CD4-positive, alpha-beta T cell (primary cell): ENCODE measurements around the gene GALNT7. TPM values are rescaled to one million over a fixed set of nuclear protein-coding genes. Genes with fewer than 3 reads are reported as not detected.

ENCODE experiments used
- ATAC-seq: fragments of 200-7000 bp; cut with Tn5 transposase; one replicate; pipeline ENCODE4 v1.10.0; 2022; ENCODE audit warnings: mild to moderate bottlenecking; ENCODE audit not compliant: poor library complexity
- CTCF ChIA-PET: fragments of 350-600 bp; sonication (Branson Sonifier 250); formaldehyde crosslinking; loops from one replicate; lab custom pipeline; 2021; ENCODE audit warnings: antibody characterized with exemption, inconsistent platforms; lab: Charles Lee
- POLR2A ChIA-PET: fragments of 350-600 bp; sonication (Branson Sonifier 250); formaldehyde crosslinking; loops from one replicate; lab custom pipeline; 2021; ENCODE audit warnings: antibody characterized with exemption, inconsistent platforms; lab: Charles Lee
- DNase-seq, 14 experiments: peaks; one replicate each; pipeline ENCODE4 v3.0.0-alpha.2; 2013 to 2020; ENCODE audit warnings: mixed read lengths in 2 of 14
- H3K27ac ChIP-seq, 2 donors: one replicate each; pipeline versions ENCODE4 v1.5.1 to v1.7.0; 2013; ENCODE audit warnings: low read length in 2 of 2, low read depth in 1 of 2, mild to moderate bottlenecking in 1 of 2
- H3K27me3 ChIP-seq, 2 experiments: 1 replicate in 1 of 2; 2 replicates in 1 of 2; pipeline versions ENCODE4 v1.6.1 to v1.7.0; 2013; ENCODE audit warnings: low read length in 2 of 2, control low read depth in 1 of 2, mild to moderate bottlenecking in 1 of 2, moderate library complexity in 1 of 2; ENCODE audit not compliant: insufficient read depth in 2 of 2, control insufficient read depth in 1 of 2
- H3K36me3 ChIP-seq: one replicate; pipeline ENCODE4 v1.6.1; 2013; ENCODE audit warnings: low read length, control low read depth; ENCODE audit not compliant: insufficient read depth
- H3K4me1 ChIP-seq: one replicate; pipeline ENCODE4 v1.6.1; 2013; ENCODE audit warnings: low read length, control low read depth; ENCODE audit not compliant: insufficient read depth
- H3K4me3 ChIP-seq: one replicate; pipeline ENCODE4 v1.5.1; 2013; ENCODE audit warnings: mild to moderate bottlenecking, low read length, moderate library complexity
- H3K9me3 ChIP-seq, 2 experiments: 1 replicate in 1 of 2; 2 replicates in 1 of 2; pipeline versions ENCODE4 v1.6.1 to v1.7.0; 2013; ENCODE audit warnings: low read length in 2 of 2, mild to moderate bottlenecking in 2 of 2, control low read depth in 1 of 2, moderate library complexity in 1 of 2; ENCODE audit not compliant: control insufficient read depth in 1 of 2, insufficient read depth in 1 of 2
- H3K27ac Mint-ChIP-seq: one replicate; pipeline ENCODE4 v1.8.0; 2020; ENCODE audit warnings: mixed read lengths
- H3K27me3 Mint-ChIP-seq: one replicate; pipeline ENCODE4 v1.8.0; 2021; ENCODE audit warnings: mixed read lengths
- H3K36me3 Mint-ChIP-seq: one replicate; pipeline ENCODE4 v1.8.0; 2021; ENCODE audit warnings: low read depth, mixed read lengths
- H3K4me1 Mint-ChIP-seq: one replicate; pipeline ENCODE4 v1.8.0; 2021; ENCODE audit warnings: low read depth, mixed read lengths
- H3K4me3 Mint-ChIP-seq: one replicate; pipeline ENCODE4 v1.8.0; 2020; ENCODE audit warnings: mild to moderate bottlenecking, mixed read lengths
- H3K9me3 Mint-ChIP-seq: one replicate; pipeline ENCODE4 v1.8.0; 2020; ENCODE audit warnings: mixed read lengths
- intact Hi-C, 2 experiments: fragments of 100-400 bp; cut with DNase I in 1 of 2; cut with micrococcal nuclease in 1 of 2; formaldehyde crosslinking; loops; one replicate each; pipeline versions ENCODE4 v1.15.1 to v1.9.0; 2023 to 2025; cut with DNase I, micrococcal nuclease
- total RNA-seq, 174 experiments: library from RNA in 2 of 174; stranded (reverse) in 2 of 174; gene quantifications; one replicate each; pipeline ENCODE4 v1.2.3 and lab custom pipeline; 2021 to 2026
- TF ChIP-seq, protein P1 (sequence below): fragments of 200-600 bp; IDR thresholded peaks from one replicate; pipeline ENCODE4 v1.8.0; 2022; ENCODE audit warnings: antibody characterized with exemption, mild to moderate bottlenecking

GALNT7 gene
- total RNA-seq, 2 experiments from 2014 or later: 4.6 to 4.8 TPM

GRCh38 chr4:173240696-173241095 lies 72.1 kb downstream of the GALNT7 start:
- H3K27ac Mint-ChIP-seq: no peak overlapping the region
- POLR2A ChIA-PET: no interaction called here
- DNase-seq (no peak), ATAC-seq (no peak)
- H3K9me3 ChIP-seq: no peaks in the 10 kb centered on the region
- H3K27me3 Mint-ChIP-seq: no peaks in the 10 kb centered on the region
- peaks cover 4% of the 10 kb centered on the region for H3K4me1 ChIP-seq
- no peak overlapping the region for H3K4me3 ChIP-seq
- TF ChIP-seq, protein P1, sequence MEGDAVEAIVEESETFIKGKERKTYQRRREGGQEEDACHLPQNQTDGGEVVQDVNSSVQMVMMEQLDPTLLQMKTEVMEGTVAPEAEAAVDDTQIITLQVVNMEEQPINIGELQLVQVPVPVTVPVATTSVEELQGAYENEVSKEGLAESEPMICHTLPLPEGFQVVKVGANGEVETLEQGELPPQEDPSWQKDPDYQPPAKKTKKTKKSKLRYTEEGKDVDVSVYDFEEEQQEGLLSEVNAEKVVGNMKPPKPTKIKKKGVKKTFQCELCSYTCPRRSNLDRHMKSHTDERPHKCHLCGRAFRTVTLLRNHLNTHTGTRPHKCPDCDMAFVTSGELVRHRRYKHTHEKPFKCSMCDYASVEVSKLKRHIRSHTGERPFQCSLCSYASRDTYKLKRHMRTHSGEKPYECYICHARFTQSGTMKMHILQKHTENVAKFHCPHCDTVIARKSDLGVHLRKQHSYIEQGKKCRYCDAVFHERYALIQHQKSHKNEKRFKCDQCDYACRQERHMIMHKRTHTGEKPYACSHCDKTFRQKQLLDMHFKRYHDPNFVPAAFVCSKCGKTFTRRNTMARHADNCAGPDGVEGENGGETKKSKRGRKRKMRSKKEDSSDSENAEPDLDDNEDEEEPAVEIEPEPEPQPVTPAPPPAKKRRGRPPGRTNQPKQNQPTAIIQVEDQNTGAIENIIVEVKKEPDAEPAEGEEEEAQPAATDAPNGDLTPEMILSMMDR: no peak
- H3K36me3 ChIP-seq: no peaks in the 10 kb centered on the region
- intact Hi-C loops: no loop called here
- no peaks in the 10 kb centered on the region for H3K9me3 Mint-ChIP-seq
- H3K4me1 Mint-ChIP-seq: peaks cover 28% of the 10 kb centered on the region
- no peak overlapping the region for H3K27ac ChIP-seq
- CTCF ChIA-PET: interaction anchor here (0.6 kb wide), 1 partner anchor 9 kb away, joined by 4 read pairs; no protein-coding TSS in a partner anchor
- H3K36me3 Mint-ChIP-seq: no peaks in the 10 kb centered on the region
- H3K27me3 ChIP-seq: no peaks in the 10 kb centered on the region
- no peak overlapping the region for H3K4me3 Mint-ChIP-seq

- CTCF ChIA-PET: no interaction called here
- H3K4me3 Mint-ChIP-seq: no peak overlapping the region
- Histone ChIP-seq H3K9me3 (no peaks in the 10 kb centered on the region), H3K4me1 (peaks cover 4% of the 10 kb centered on the region), H3K27me3 (no peaks in the 10 kb centered on the region), H3K4me3 (no peak overlapping the region), H3K27ac (no peak overlapping the region), H3K36me3 (no peaks in the 10 kb centered on the region)
- TF ChIP-seq, protein P1: no peak
- H3K27me3 Mint-ChIP-seq: no peaks in the 10 kb centered on the region
- H3K4me1 Mint-ChIP-seq: peaks cover 24% of the 10 kb centered on the region
- no peak overlapping the region for H3K27ac Mint-ChIP-seq
- ATAC-seq (no peak), DNase-seq (no peak)
- intact Hi-C loops: no loop called here
- POLR2A ChIA-PET: no interaction called here
- H3K36me3 Mint-ChIP-seq: no peaks in the 10 kb centered on the region
- H3K9me3 Mint-ChIP-seq: no peaks in the 10 kb centered on the region
These were observed 74.0 kb downstream of the GALNT7 start for GRCh38 chr4:173242466-173243250.

DNA sequence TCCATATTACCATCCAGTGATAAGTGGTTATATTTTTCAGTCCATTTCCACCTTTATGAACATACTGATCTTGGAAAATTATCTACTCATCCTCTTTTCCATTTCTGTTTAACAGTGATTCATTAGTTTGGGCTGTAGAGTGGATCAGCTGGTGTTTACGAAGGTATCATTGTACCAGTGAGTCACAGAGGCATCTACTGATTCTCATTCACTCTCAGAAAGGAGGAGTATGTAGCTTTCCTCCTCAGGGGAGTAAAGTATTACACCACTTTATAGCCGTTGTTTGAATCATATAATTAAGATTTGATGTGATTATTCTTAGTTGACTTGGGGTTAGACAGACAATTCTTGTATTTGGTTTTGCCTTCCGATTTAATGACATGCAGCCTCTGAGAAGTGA lies 74.7 kb downstream of the GALNT7 start:
- CTCF ChIA-PET: no interaction called here
- Histone ChIP-seq H3K4me1 (peaks cover 4% of the 10 kb centered on the region), H3K36me3 (peaks cover 5% of the 10 kb centered on the region), H3K4me3 (no peak overlapping the region), H3K27me3 (no peaks in the 10 kb centered on the region), H3K27ac (no peak overlapping the region), H3K9me3 (no peaks in the 10 kb centered on the region)
- intact Hi-C loops: no loop called here
- ATAC-seq (no peak), DNase-seq (no peak)
- no peak overlapping the region for H3K4me3 Mint-ChIP-seq
- H3K9me3 Mint-ChIP-seq: no peaks in the 10 kb centered on the region
- H3K36me3 Mint-ChIP-seq: peaks cover 4% of the 10 kb centered on the region
- TF ChIP-seq, protein P1: no peak
- POLR2A ChIA-PET: no interaction called here
- peaks cover 29% of the 10 kb centered on the region for H3K4me1 Mint-ChIP-seq
- H3K27me3 Mint-ChIP-seq: no peaks in the 10 kb centered on the region
- no peak overlapping the region for H3K27ac Mint-ChIP-seq
